Heart left ventricle (tissue), 16 donors: ENCODE data around the gene ANLN. TPM values are rescaled to one million over a fixed set of nuclear protein-coding genes. Genes with fewer than 3 reads are reported as not detected.
"Not testable (repeated sequence)": the region's sequence is repeated elsewhere in the genome, so short reads cannot be mapped to it uniquely, and the experiment has no call there.

ENCODE experiments used
- ATAC-seq, 4 donors: fragments of 200-7000 bp; cut with Tn5 transposase; one replicate each; pipeline ENCODE4 v1.9.1; 2020 to 2022; ENCODE audit warnings: moderate library complexity in 4 of 4, mild to moderate bottlenecking in 3 of 4, moderate number of reproducible peaks in 1 of 4
- DNase-seq, 5 donors: peaks; one replicate each; pipeline ENCODE4 v3.0.0-alpha.2; 2020
- H3K27ac ChIP-seq, 12 donors: fragments of 200-600 bp; sonication (generic) in 4 of 12; one replicate each; pipeline versions ENCODE4 v1.5.0 to v1.8.0; 2016 to 2022; ENCODE audit warnings: mild to moderate bottlenecking in 2 of 12
- H3K27me3 ChIP-seq, 9 donors: fragments of 200-600 bp; sonication (generic) in 2 of 9; one replicate each; pipeline versions ENCODE4 v1.5.1 to v1.8.0; 2016 to 2022; ENCODE audit warnings: mild to moderate bottlenecking in 3 of 9
- H3K36me3 ChIP-seq, 9 donors: fragments of 200-600 bp; sonication (generic) in 2 of 9; one replicate each; pipeline versions ENCODE4 v1.5.0 to v1.8.0; 2018 to 2022; ENCODE audit warnings: mild to moderate bottlenecking in 2 of 9
- H3K4me1 ChIP-seq, 12 donors: fragments of 200-600 bp; sonication (generic) in 4 of 12; one replicate each; pipeline versions ENCODE4 v1.5.0 to v1.8.0; 2016 to 2022; ENCODE audit warnings: mild to moderate bottlenecking in 3 of 12
- H3K4me3 ChIP-seq, 12 donors: fragments of 200-600 bp; sonication (generic) in 4 of 12; one replicate each; pipeline versions ENCODE4 v1.5.0 to v1.8.0; 2017 to 2022; ENCODE audit warnings: mild to moderate bottlenecking in 9 of 12, moderate library complexity in 4 of 12
- H3K9me3 ChIP-seq, 12 donors: fragments of 200-600 bp; sonication (generic) in 4 of 12; one replicate each; pipeline versions ENCODE4 v1.5.0 to v1.8.0; 2016 to 2022; ENCODE audit warnings: mild to moderate bottlenecking in 1 of 12
- CTCF ChIP-seq, 12 donors: fragments of 200-600 bp; sonication (generic) in 4 of 12; IDR thresholded peaks; one replicate each; pipeline versions ENCODE4 v1.5.0 to v1.8.0; 2018 to 2022; ENCODE audit warnings: antibody characterized with exemption in 12 of 12, mild to moderate bottlenecking in 5 of 12
- POLR2A ChIP-seq, 2 donors: fragments of 450-650 bp; IDR thresholded peaks; one replicate each; pipeline ENCODE4 v1.6.1; 2017; ENCODE audit warnings: antibody characterized with exemption in 2 of 2, mild to moderate bottlenecking in 2 of 2, moderate library complexity in 2 of 2
- WGBS, 4 donors: extraction: QIAGEN DNeasy Blood & Tissue Kit in 2 of 4; methylation state at CpG; one replicate each; pipeline versions ENCODE4 v1.1.5 to v1.1.7; 2013 to 2018; 5-methylcytosine and 5-hydroxymethylcytosine counted together
- intact Hi-C, 10 donors: fragments of 100-400 bp; cut with DNase I; formaldehyde crosslinking; loops; one replicate each; pipeline versions ENCODE4 v1.11.1 to v1.14.2; 2022
- polyA plus RNA-seq, 2 donors: library from polyadenylated mRNA; stranded (reverse); fragments of 200-250 nt; gene quantifications; one replicate each; pipeline ENCODE4 v1.2.3, GENCODE V29; 2013
- total RNA-seq, 9 donors: library from RNA; depleted of rRNA in 2 of 9; stranded (reverse); fragments of >200 nt in 2 of 9; fragmentation: NEBNext Ultra II Directional in 3 of 9; extraction: Animal tissue kit (Norgen Biotek cat#: 25700) in 3 of 9; gene quantifications; one replicate each; pipeline versions ENCODE4 v1.1.0 to v1.2.4, GENCODE V29; 2016 to 2023
- donor health status: ischemic (EF 13 %, LVEDD 7.1; RV severe dilation, severe dysfunction).
- donor health status: healthy with polysubstance abuse.
- donor health status: DM: no; HTN: yes; CAD: no.
- donor health status: DM: no; HTN: no; CAD: no.
- donor health status: ischemic (EF 25% LVEDD 6.9; RV normal size, moderate dysfunction).
- donor health status: ischemic (EF 25% LVEDD 5.7; RV mildly dilated, moderate dysfunction).
- donor health status: healthy.
- donor health status: DM: yes; HTN: yes; CAD: no.
- donor health status: ischemic (EF 35%, LVEDD 5.7; RV mildly dilated, moderate dysfunction).
- donor health status: nonischemic (EF 11% LVEDD 7.7; RV severe dilation, severe dysfunction).
- donor health status: DM: yes; HTN: yes; CAD: no.
- donor health status: PGD.
- donor health status: ischemic (EF 29% LVEDD 5.4; RV normal size, mild dysfunction).
- donor health status: nonischemic (EF 23%, LVEDD 6.1; RV moderate dilation, normal function).

The ANLN gene
- total and polyA plus RNA-seq, 11 donors = 0.08 to 30.7 (median 1.5) TPM

DNA sequence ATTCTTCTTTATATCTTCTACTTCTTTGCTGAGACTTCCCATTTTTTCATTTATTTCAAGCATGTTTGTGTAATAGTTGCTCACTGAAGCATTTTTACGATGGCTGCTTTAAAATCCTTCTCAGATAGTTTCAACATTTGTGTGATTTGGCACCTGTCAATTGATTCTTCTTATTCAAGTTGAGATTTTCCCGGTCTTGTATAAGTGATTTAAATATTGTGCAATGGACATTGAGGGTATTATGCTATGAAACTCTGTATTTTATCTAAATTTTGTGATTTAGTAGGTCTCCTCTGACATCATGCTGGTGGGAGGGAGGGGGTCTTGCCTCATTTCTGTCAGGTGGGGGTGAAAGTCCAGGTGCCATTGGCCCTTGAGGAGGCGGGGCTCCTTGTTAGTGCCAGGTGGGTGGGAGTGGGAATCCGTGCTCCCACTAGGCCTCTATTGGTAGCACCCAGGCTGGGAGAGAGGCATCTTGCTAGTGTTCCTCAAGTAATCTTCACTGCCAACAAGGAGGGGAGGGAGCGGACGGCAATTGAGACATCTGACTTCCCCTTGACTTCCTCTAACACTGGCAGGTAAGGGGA is 73.0 kb downstream of the ANLN start:
- H3K36me3 ChIP-seq = no peaks in the 10 kb centered on the region
- H3K4me3 ChIP-seq = no peak overlapping the region
- no peak for TF ChIP-seq CTCF (IDR thresholded peaks at IDR 0.05)
- no peak for TF ChIP-seq POLR2A (IDR thresholded peaks at IDR 0.05)
- no peak for ATAC-seq
- intact Hi-C loops = no loop called here
- peaks cover 0 to 9% (median 0%) of the 10 kb centered on the region in 12 donors for H3K9me3 ChIP-seq
- WGBS, 4 donors = 84 to 92% (median 89%) methylated on average over 6 of the region's 6 CpGs
- no peaks in the 10 kb centered on the region for H3K4me1 ChIP-seq
- DNase-seq = no peak
- H3K27me3 ChIP-seq = no peaks in the 10 kb centered on the region
- H3K27ac ChIP-seq = no peak overlapping the region

DNA sequence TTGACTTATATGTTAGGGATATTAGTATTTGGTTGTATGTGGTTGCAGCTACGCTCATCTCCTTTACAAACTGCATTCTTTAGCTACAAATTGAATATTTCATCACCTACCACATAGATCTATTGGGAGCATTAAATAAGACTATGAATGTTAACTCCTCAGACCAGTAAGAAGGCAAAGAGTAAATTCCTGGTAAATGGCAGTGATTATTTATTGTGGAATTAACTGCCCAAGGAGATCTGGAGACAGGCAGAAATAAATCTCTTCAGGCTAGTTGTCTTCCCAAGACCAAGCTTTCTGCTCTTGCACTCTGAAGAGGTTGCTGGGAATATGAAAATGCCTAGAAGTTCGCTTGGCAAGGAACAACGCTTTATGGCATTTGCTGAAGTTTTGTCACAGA is 74.6 kb downstream of the ANLN start:
- DNase-seq = no peak
- Histone ChIP-seq H3K27ac (no peak overlapping the region), H3K27me3 (no peaks in the 10 kb centered on the region), H3K36me3 (no peaks in the 10 kb centered on the region), H3K4me3 (no peak overlapping the region), H3K4me1 (no peaks in the 10 kb centered on the region), H3K9me3 (peaks cover 0 to 9% (median 0%) of the 10 kb centered on the region in 12 donors)
- no peak for ATAC-seq
- WGBS, 4 donors = 74 to 92% (median 80%) methylated on average over 3 of the region's 3 CpGs
- intact Hi-C loops = no loop called here
- TF ChIP-seq POLR2A (IDR thresholded peaks at IDR 0.05) (no peak), CTCF (IDR thresholded peaks at IDR 0.05) (no peak)

GRCh38 chr7:36466001-36466400 is 76.3 kb downstream of the ANLN start:
- H3K4me1 ChIP-seq, H3K27me3 ChIP-seq, intact Hi-C loops, DNase-seq, H3K36me3 ChIP-seq, H3K27ac ChIP-seq, H3K4me3 ChIP-seq, ATAC-seq, H3K9me3 ChIP-seq: not testable (repeated sequence)
- WGBS, 4 donors = 61 to 70% (median 65%) methylated on average over 5 of the region's 5 CpGs

DNA sequence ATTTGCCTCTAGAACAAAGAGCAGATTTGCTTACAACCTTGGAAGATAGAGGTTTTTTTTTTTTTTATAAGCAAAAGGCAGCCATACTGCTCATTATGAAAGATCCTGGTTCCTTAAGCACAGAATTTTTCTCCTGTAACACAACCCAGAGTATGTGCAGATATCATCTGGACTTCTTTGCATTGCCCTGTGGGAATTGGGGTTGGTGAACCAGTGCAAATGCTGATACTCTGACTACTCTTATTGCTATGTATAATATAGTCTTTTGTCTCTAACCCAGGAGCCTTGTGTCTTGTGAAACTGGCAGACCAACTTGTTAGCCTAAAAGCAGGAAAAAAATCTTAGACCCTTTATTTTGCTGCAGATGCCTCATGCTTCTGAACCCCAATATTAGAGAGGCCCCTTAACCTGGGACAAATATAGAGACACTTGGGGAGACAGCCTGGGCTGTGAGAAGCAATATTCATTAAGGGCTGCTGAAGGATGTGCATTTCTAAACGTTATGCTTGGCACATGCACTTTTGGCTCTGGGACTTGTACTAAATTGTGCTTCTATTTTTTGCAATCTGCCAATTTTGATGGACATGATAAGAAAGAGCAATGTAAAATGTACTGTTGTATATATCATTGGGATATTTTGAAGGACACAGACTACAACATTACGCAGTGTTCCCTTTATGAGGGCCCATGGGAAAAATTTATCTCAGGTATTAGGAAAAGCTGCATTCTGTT is 78.9 kb downstream of the ANLN start:
- DNase-seq = no peak
- intact Hi-C loops = no loop called here
- ATAC-seq = no peak
- Histone ChIP-seq H3K4me1 (no peaks in the 10 kb centered on the region), H3K9me3 (peaks cover 0 to 9% (median 0%) of the 10 kb centered on the region in 12 donors), H3K27me3 (no peaks in the 10 kb centered on the region), H3K27ac (no peak overlapping the region), H3K4me3 (no peak overlapping the region), H3K36me3 (no peaks in the 10 kb centered on the region)
- no peak for TF ChIP-seq POLR2A (IDR thresholded peaks at IDR 0.05)
- TF ChIP-seq CTCF (IDR thresholded peaks at IDR 0.05) = no peak
- 25 to 57% (median 54%) methylated on average over 2 of the region's 2 CpGs for WGBS, 4 donors
